GM12878 (cell line): ENCODE data around the gene TOP2A. TPM values are rescaled to one million over a fixed set of nuclear protein-coding genes. Genes with fewer than 3 reads are reported as not detected.
A peak's percentile ranks its signal among the peaks of the same experiment; 100 is the strongest.

Experiments
- ATAC-seq: fragments of 200-7000 bp; cut with Tn5 transposase; 3 replicates; pipeline ENCODE4 v1.9.1; 2020; ENCODE audit warnings: mild to moderate bottlenecking, moderate library complexity
- BruUV-seq: library from RNA; stranded (reverse); fragments of 400-500 nt; replicated peaks from 2 replicates; lab custom pipeline; 2021; lab: Mats Ljungman, UMichigan
- CTCF ChIA-PET: fragments of 300-600 bp; sonication (Branson Sonifier 250); formaldehyde crosslinking; extraction: SDS; loops from one replicate; lab custom pipeline; 2021; ENCODE audit warnings: inconsistent platforms; lab: Yijun Ruan, JAX
- POLR2A ChIA-PET: fragments of 350-600 bp; formaldehyde crosslinking; extraction: SDS; loops from one replicate; lab custom pipeline; 2021; ENCODE audit warnings: inconsistent platforms; lab: Charles Lee
- RAD21 ChIA-PET: fragments of 300-600 bp; sonication (Branson Sonifier 250); formaldehyde crosslinking; loops from one replicate; lab custom pipeline; 2023; ENCODE audit warnings: antibody characterized with exemption; ENCODE audit not compliant: unreplicated experiment; lab: Charles Lee
- SMC1A ChIA-PET: fragments of 300-600 bp; sonication (Branson Sonifier 250); formaldehyde crosslinking; loops from one replicate; lab custom pipeline; 2023; ENCODE audit not compliant: unreplicated experiment, uncharacterized antibody; lab: Charles Lee
- DNase-seq: peaks from one replicate; pipeline ENCODE4 v3.0.0-alpha.2; 2011; ENCODE audit warnings: low read depth, low spot score
- FAIRE-seq: peaks from 3 replicates; lab custom pipeline; 2011; peaks lifted over from hg19 to GRCh38; lab: Jason Lieb, UNC
- H2AFZ ChIP-seq: 2 replicates; pipeline ENCODE4 v1.6.0; 2011; ENCODE audit warnings: low read depth, low read length, control low read depth; ENCODE audit not compliant: control insufficient read depth
- H3K27ac ChIP-seq: 2 replicates; pipeline ENCODE4 v1.5.1; 2011; ENCODE audit warnings: control low read depth; ENCODE audit not compliant: control insufficient read depth, insufficient read depth
- H3K27me3 ChIP-seq, 2 experiments: replicated peaks in 1 of 2; 2 replicates each; pipeline versions ENCODE4 v1.6.0 to v1.6.1; 2011; ENCODE audit warnings: low read length in 1 of 2; ENCODE audit not compliant: control insufficient read depth in 2 of 2, insufficient read depth in 2 of 2
- H3K36me3 ChIP-seq, 2 experiments: 2 replicates each; pipeline ENCODE4 v1.5.1; 2011; ENCODE audit warnings: low read length in 1 of 2; ENCODE audit not compliant: control insufficient read depth in 2 of 2, insufficient read depth in 2 of 2
- H3K4me1 ChIP-seq: 2 replicates; pipeline ENCODE4 v1.6.1; 2011; ENCODE audit warnings: mild to moderate bottlenecking, low read length, moderate library complexity, mixed read lengths; ENCODE audit not compliant: control insufficient read depth, insufficient read depth
- H3K4me2 ChIP-seq: 2 replicates; pipeline ENCODE4 v1.6.0; 2011; ENCODE audit warnings: control low read depth; ENCODE audit not compliant: control insufficient read depth, insufficient read depth
- H3K4me3 ChIP-seq: fragments of 200-600 bp; sonication (generic); 2 replicates; pipeline ENCODE4 v1.5.1; 2016
- H3K79me2 ChIP-seq: 2 replicates; pipeline ENCODE4 v1.6.0; 2011; ENCODE audit warnings: low read length; ENCODE audit not compliant: control insufficient read depth, insufficient read depth
- H3K9ac ChIP-seq: 2 replicates; pipeline ENCODE4 v1.8.0; 2011; ENCODE audit warnings: low read length, control low read depth, mixed read lengths; ENCODE audit not compliant: control insufficient read depth, insufficient read depth
- H3K9me3 ChIP-seq: replicated peaks from 3 replicates; pipeline ENCODE4 v1.5.1; 2011; ENCODE audit warnings: mild to moderate bottlenecking, low read length; ENCODE audit not compliant: control insufficient read depth, insufficient read depth
- H4K20me1 ChIP-seq: 2 replicates; pipeline ENCODE4 v1.6.0; 2011; ENCODE audit not compliant: control insufficient read depth, insufficient read depth
- ATF3 ChIP-seq: IDR thresholded peaks from 2 replicates; pipeline ENCODE4 v1.6.1; 2011; ENCODE audit warnings: low read depth, mild to moderate bottlenecking, low read length, moderate library complexity, borderline replicate concordance; ENCODE audit errors: extremely low read depth
- CEBPZ ChIP-seq: fragments of 150-350 bp; IDR thresholded peaks from 2 replicates; pipeline ENCODE4 v1.6.1; 2016; ENCODE audit warnings: low read depth, low read length
- CREB1 ChIP-seq: IDR thresholded peaks from 2 replicates; pipeline ENCODE4 v1.6.1; 2012; ENCODE audit warnings: low read depth, mild to moderate bottlenecking, inconsistent platforms
- ETV6 ChIP-seq, 2 experiments: fragments of 450-650 bp in 1 of 2; IDR thresholded peaks in 1 of 2; conservative IDR thresholded peaks in 1 of 2; 2 replicates each; pipeline ENCODE4 v1.6.1; 2014; ENCODE audit warnings: antibody characterized with exemption in 1 of 2, borderline replicate concordance in 1 of 2, low read depth in 1 of 2, mild to moderate bottlenecking in 1 of 2, moderate library complexity in 1 of 2
- KLF5 ChIP-seq: fragments of 450-650 bp; IDR thresholded peaks from 2 replicates; pipeline ENCODE4 v1.6.1; 2014; ENCODE audit warnings: mild to moderate bottlenecking; ENCODE audit not compliant: partially characterized antibody
- MXI1 ChIP-seq: fragments of 150-350 bp; IDR thresholded peaks from 2 replicates; pipeline ENCODE4 v1.6.1; 2011; ENCODE audit warnings: low read depth, mild to moderate bottlenecking, inconsistent platforms, low read length, improper control_type of control experiment
- MYC ChIP-seq: IDR thresholded peaks from 2 replicates; pipeline ENCODE4 v1.6.1; 2011; ENCODE audit warnings: mild to moderate bottlenecking, low read length, moderate library complexity, inconsistent platforms; ENCODE audit not compliant: insufficient read depth, insufficient replicate concordance, insufficient read length, severe bottlenecking
- PAX8 ChIP-seq: fragments of 450-650 bp; IDR thresholded peaks from 2 replicates; pipeline ENCODE4 v1.6.1; 2017; ENCODE audit warnings: mild to moderate bottlenecking, moderate library complexity
- SMAD1 ChIP-seq: fragments of 450-650 bp; IDR thresholded peaks from 2 replicates; pipeline ENCODE4 v1.6.1; 2018; ENCODE audit warnings: mild to moderate bottlenecking, low read depth; ENCODE audit not compliant: partially characterized antibody
- ZSCAN29 ChIP-seq: fragments of 450-650 bp; IDR thresholded peaks from 2 replicates; pipeline ENCODE4 v1.6.1; 2017; ENCODE audit warnings: mild to moderate bottlenecking, moderate library complexity
- WGBS: methylation state at CpG from one replicate; pipeline ENCODE4 v1.1.6; 2016; ENCODE audit warnings: low lambda C conversion rate; ENCODE audit not compliant: insufficient replicate concordance, insufficient coverage; ENCODE audit errors: missing lambda C conversion rate; 5-methylcytosine and 5-hydroxymethylcytosine counted together
- in situ Hi-C: fragments of 300-500 bp; cut with MboI; formaldehyde crosslinking; loops from 9 replicates; pipeline ENCODE4 v1.14.3; 2018; ENCODE audit warnings: mixed read lengths
- intact Hi-C: fragments of 100-400 bp; cut with micrococcal nuclease; formaldehyde crosslinking; loops from one replicate; pipeline ENCODE4 v1.14.2; 2022; ENCODE audit not compliant: unreplicated experiment
- polyA plus RNA-seq, 11 experiments: library from polyadenylated mRNA; depleted of rRNA in 4 of 11; unstranded in 6 of 11; stranded (reverse) in 5 of 11; fragments of >200 nt; fragmentation: Nextera tagmentation in 4 of 11; fragmentation: Illumina TruSeq in 1 of 11; extraction: Ambion mirVana in 4 of 11; extraction: Trizol in 1 of 11; gene quantifications; 1 replicate in 1 of 11; 2 replicates in 10 of 11; pipeline versions ENCODE4 v1.2.1 to v1.2.3, GENCODE V29; 2011 to 2016; ENCODE audit warnings: inconsistent platforms in 2 of 11, missing spikeins in 2 of 11, low read depth in 1 of 11
- total RNA-seq, 4 experiments: library from RNA; depleted of rRNA in 3 of 4; stranded (reverse); fragments of >200 nt in 3 of 4; fragmentation: Illumina TruSeq in 1 of 4; extraction: Trizol in 1 of 4; gene quantifications; 2 replicates each; pipeline versions ENCODE4 v1.2.1 to v1.2.3, GENCODE V29; 2013 to 2021
- TF ChIP-seq, protein P1 (sequence below), 3 experiments: IDR thresholded peaks in 2 of 3; conservative IDR thresholded peaks in 1 of 3; 2 replicates each; pipeline ENCODE4 v1.5.1; 2011; ENCODE audit warnings: low read depth in 3 of 3, low read length in 3 of 3, mild to moderate bottlenecking in 3 of 3, control low read depth in 2 of 3, moderate library complexity in 2 of 3, inconsistent platforms in 1 of 3, mixed read lengths in 1 of 3; ENCODE audit not compliant: control insufficient read depth in 2 of 3, insufficient read depth in 1 of 3; ENCODE audit errors: extremely low read depth in 1 of 3

Gene TOP2A
- total and polyA plus RNA-seq, 10 of the 15 experiments (the other 5 are each of a cell fraction or from before 2014, with no cell fraction given) = 117 to 275 (median 232) TPM

DNA sequence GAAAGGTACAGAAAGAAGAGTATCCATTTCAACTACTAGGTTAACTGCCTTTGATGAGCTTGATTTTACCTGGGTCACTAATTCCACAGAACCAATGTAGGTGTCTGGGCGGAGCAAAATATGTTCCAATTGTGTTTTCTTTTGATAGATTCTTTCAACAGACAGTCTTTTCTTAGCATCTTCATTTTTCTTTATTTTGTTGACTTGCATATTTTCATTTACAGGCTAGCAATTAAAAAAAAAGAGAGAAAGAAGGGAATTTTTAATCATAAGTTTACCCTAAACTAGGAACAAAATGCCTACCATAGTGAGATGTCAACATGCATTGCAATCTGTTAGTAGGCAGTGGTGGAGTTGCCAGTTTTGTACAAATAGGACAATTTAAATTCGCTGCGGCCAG lies 1.0 kb downstream of the TOP2A start:
- Histone ChIP-seq H3K79me2 (peaks cover 30% of the 10 kb centered on the region), H3K4me3 (peak overlapping the region; percentile 94), H3K36me3 (peaks cover 0 to 3% of the 10 kb centered on the region in 2 experiments; a peak in 1 of 4 replicates), H3K27me3 (no peaks in the 10 kb centered on the region), H3K27ac (peak overlapping the region; percentile 62; the same call in 1 of the 2 replicates), H3K9me3 (no peaks in the 10 kb centered on the region), H3K9ac (peak overlapping the region; percentile 79), H3K4me2 (peak overlapping the region; percentile 69), H4K20me1 (no peaks in the 10 kb centered on the region), H2AFZ (no peak overlapping the region), H3K4me1 (no peaks in the 10 kb centered on the region; the same call in 1 of the 2 replicates)
- no peak for TF ChIP-seq ETV6 (conservative IDR thresholded peaks at IDR 0.05 in 1 of 2, IDR thresholded peaks at IDR 0.05 in 1 of 2; ENCODE audit: borderline replicate concordance in 1 of 2, low read depth in 1 of 2)
- no peak for TF ChIP-seq ZSCAN29
- no peak for TF ChIP-seq PAX8
- TF ChIP-seq MXI1 = no peak
- TF ChIP-seq CEBPZ = no peak
- no peak for TF ChIP-seq MYC
- no peak for TF ChIP-seq CREB1
- no peak for TF ChIP-seq SMAD1
- TF ChIP-seq ATF3 = no peak
- TF ChIP-seq KLF5 = no peak
- TF ChIP-seq, protein P1, sequence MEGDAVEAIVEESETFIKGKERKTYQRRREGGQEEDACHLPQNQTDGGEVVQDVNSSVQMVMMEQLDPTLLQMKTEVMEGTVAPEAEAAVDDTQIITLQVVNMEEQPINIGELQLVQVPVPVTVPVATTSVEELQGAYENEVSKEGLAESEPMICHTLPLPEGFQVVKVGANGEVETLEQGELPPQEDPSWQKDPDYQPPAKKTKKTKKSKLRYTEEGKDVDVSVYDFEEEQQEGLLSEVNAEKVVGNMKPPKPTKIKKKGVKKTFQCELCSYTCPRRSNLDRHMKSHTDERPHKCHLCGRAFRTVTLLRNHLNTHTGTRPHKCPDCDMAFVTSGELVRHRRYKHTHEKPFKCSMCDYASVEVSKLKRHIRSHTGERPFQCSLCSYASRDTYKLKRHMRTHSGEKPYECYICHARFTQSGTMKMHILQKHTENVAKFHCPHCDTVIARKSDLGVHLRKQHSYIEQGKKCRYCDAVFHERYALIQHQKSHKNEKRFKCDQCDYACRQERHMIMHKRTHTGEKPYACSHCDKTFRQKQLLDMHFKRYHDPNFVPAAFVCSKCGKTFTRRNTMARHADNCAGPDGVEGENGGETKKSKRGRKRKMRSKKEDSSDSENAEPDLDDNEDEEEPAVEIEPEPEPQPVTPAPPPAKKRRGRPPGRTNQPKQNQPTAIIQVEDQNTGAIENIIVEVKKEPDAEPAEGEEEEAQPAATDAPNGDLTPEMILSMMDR (IDR thresholded peaks at IDR 0.05 in 2 of 3, conservative IDR thresholded peaks at IDR 0.05 in 1 of 3; ENCODE audit: control insufficient read depth in 2 of 3, extremely low read depth in 1 of 3, insufficient read depth in 1 of 3, low read depth in 3 of 3, low read length in 3 of 3) = no peak
- ATAC-seq (no peak), FAIRE-seq (no peak), DNase-seq (no peak)
- 11% methylated on average over 3 of the region's 3 CpGs for WGBS
- ChIA-PET RAD21 (interaction anchor here (0.6 to 4.8 kb wide), 6 partner anchors 50 to 199 kb away, joined by 3 to 88 read pairs (median 6); no protein-coding TSS in a partner anchor), CTCF (interaction anchor here (0.8 to 5.5 kb wide), 26 partner anchors 7 to 199 kb away, joined by 3 to 86 read pairs (median 6); partner anchors contain the start of genes IGFBP4 and RARA), POLR2A (interaction anchor here (0.9 to 3.8 kb wide), 5 partner anchors 79 to 147 kb away, joined by 3 to 21 read pairs (median 6); no protein-coding TSS in a partner anchor), SMC1A (interaction anchor here (0.6 to 10.1 kb wide), 15 partner anchors 10 to 1244 kb away, joined by 3 to 106 read pairs (median 4); no protein-coding TSS in a partner anchor)
- no TSS peak for BruUV-seq
- intact Hi-C loops = loop anchor here (10.0 kb wide), 1 partner anchor 102 kb away; no protein-coding TSS in a partner anchor
- in situ Hi-C loops = no loop called here
